Fibroblast of skin of scalp (primary cell): ENCODE measurements around the gene TPI1.
A peak's percentile ranks its signal among the peaks of the same experiment; 100 is the strongest.

Experiments
- DNase-seq: peaks from one replicate; pipeline ENCODE4 v3.0.0-alpha.2; 2013

The TPI1 gene

GRCh38 chr12:6828781-6829535 is 38.4 kb upstream of the TPI1 start:
- peak; percentile 61 for DNase-seq

DNA sequence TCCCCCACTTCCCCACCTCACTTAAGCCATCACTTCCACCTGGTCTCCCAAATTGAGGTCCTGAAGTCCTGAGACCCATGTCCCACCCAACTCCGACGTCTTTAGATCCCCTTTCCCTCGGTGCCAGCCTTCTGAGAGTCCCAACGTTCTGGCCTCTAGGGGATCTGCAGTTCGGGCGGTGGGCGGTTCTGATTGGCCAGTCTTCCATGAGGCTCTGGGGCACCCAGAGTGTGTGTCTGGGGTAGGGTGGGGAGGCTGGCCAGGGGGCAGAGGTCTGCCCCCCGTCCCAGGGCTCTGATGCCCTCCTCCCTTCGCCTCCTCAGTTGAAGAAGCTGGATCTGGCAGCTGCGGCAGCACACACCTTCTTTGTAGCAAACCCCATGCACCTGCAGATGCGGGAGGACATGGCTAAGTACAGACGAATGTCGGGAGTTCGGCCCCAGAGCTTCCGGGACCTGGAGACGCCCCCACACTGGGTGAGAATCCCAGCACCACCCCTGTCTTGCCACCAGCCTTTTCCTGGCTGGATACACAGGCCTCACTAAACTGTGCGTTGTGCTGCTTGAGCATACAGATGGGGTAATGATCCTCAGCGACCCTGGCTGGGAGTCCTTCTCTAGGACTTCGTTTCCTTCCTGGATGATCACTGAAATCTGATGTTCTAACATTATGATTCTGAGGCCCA is 37.7 kb upstream of the TPI1 start:
- DNase-seq = peak; percentile 48

DNA sequence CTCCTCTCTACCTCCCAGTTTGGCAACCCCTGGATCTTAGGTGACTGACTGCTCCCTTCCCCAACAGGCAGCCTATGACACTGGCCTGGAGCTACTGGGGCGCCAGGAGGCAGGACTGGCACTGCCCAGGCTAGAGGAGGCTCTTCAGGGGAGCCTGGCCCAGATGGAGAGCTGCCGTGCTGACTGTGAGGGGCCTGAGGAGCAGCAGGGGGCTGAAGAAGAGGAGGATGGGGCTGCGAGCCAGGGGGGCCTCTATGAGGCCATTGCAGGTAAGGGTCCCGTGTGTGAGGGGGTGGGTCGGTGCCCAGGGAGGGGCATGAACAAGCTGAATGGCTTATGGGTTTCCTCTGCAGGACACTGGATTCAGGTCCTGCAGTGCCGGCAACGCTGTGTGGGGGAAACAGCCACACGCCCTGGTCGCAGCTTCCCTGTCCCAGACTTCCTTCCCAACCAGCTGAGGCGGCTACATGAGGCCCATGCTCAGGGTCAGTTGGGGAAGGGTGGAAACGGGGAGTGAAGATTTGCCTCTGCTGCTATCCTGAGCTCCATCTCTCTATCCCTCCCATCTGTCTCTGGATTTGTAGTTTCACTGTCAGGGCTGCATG is 36.9 kb upstream of the TPI1 start:
- DNase-seq = no peak

DNA sequence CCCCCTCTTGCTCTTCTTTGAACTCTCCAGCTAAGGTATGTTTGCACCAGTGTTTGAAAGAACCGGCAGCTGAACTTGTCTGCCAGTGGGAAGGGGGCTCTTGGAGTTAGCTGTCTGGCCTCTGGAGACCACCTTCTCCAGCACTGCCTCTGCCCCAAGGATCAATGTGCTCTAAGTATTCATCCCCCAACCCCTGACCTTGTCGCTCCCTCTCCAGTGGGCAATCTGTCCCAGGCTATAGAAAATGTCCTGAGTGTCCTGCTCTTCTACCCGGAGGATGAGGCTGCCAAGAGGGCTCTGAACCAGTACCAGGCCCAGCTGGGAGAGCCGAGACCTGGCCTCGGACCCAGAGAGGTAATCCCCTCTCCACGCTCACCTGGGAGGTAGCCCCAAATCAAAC is 36.3 kb upstream of the TPI1 start:
- DNase-seq = no peak

- no peak for DNase-seq
Observed at GRCh38 chr12:6831450-6831995, 35.8 kb upstream of the TPI1 start.

DNA sequence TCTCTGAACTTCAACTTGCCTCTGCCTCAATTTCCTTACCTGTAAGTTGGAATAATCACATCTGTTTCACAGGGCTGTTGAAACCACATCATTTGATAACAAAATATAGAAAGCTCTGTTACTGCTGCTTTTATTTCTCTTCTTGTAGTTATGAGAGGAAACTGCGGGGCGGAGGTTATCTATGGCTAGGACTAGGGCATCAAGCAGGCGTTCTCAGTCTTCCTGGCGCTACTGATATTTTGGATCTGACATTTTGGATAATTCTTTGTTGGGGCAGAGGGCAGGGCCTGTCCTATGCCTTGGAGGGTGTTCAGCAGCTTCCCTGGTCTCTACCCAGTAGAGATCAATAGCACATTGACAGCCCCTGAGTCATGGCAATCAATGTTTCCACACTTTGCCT is 35.2 kb upstream of the TPI1 start:
- no peak for DNase-seq

DNA sequence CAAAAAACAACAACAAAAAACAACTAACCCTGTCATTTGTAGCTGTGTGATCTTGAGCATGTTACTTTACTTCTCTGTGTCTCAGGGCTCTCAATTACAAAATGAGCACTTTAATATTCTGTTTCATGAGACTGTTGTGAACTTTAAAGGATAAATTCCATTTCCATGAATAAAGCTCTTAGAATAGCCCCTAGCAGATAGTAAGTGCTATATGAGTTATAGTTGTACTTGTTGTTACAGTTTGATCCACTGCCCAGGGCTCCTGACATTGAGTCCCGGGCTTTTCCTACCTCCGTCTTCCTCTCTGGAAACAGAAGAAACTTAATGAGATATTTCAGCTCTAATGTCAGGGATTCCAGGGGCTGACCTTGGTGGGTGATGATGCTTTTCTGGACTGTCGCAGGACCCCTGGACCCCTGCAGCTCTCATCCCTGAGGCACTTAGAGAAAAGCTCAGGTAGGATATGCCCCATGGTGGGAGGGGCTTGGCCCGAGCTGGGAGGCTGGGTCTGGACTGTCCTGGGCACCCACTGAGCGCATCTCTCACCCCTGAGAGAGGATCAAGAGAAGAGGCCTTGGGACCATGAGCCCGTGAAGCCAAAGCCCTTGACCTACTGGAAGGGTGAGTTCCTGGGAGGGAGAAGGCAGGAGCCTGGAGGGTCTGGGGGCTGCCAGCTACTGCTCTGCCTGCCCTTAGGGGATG is 34.0 kb upstream of the TPI1 start:
- DNase-seq = no peak

- DNase-seq = no peak
Observed at GRCh38 chr12:6834254-6834653, 33.1 kb upstream of the TPI1 start.

GRCh38 chr12:6834873-6835272 is 32.5 kb upstream of the TPI1 start:
- no peak for DNase-seq

DNA sequence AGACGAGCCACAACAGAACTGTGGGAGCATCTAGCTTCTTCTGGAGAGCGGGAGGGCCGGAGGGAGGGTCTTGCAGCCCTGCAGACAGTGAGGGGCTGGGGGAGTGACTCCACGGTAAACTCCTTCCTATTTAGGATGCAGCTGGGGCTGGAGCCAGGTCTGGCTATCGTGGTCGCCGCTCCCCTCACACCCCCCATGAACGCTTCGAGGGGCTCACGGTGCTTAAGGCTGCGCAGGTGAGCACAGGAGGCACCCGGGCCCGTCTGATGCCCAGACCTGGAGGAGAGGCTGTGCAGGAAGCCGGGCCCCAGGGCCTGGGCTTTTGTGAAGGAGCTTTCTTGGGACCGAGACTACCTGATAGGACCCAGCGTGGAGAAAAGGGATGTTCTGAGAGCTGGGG is 30.5 kb upstream of the TPI1 start:
- no peak for DNase-seq

- no peak for DNase-seq
Observed at GRCh38 chr12:6837370-6838060, 29.8 kb upstream of the TPI1 start.

DNA sequence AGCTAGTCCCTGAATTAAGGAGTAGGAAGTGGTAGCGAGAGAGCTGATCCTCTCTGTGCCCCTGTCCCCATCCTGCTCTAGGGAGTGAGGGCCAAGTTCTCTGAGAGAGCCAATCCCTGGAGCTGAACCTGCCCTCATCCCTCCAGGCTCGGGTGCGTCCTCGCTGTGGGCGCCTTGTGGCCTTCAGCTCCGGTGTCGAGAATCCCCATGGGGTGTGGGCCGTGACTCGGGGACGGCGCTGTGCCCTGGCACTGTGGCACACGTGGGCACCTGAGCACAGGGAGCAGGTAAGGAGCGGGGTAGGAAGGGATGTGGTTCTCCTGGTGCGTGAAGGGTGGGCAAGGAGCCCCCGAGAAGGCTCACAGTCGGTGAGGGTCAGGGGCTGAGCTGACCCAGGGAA is 28.5 kb upstream of the TPI1 start:
- no peak for DNase-seq

- no peak for DNase-seq
Observed at GRCh38 chr12:6839482-6840201, 27.7 kb upstream of the TPI1 start.

- DNase-seq = no peak
Observed at GRCh38 chr12:6840330-6840729, 27.0 kb upstream of the TPI1 start.

- no peak for DNase-seq
Observed at GRCh38 chr12:6840761-6841515, 26.4 kb upstream of the TPI1 start, which contains the start of gene GNB3. Gene GNB3, plus strand, starts transcription at chr12:6840925. Its CDS starts 363 bp downstream, at chr12:6841288.

DNA sequence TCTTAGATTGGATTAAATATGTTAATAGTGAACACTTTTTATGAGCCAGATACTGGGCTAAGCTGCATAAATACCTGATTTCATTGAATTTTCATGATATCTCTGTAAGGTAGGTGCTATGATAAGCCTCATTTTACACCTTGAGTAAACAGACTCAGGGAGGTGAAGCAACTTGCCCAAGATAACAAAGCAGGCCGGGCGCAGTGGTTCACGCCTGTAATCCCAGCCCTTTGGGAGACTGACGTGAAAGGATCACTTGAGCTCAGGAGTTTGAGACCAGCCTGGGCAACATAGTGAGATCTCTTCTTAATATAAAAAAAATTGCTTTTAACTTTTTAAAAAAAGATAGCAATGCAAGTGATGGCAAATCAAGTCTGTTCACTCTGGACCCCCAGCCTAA is 25.3 kb upstream of the TPI1 start:
- DNase-seq = no peak

- no peak for DNase-seq
Observed at GRCh38 chr12:6843118-6843902, 24.0 kb upstream of the TPI1 start.

- DNase-seq = no peak
Observed at GRCh38 chr12:6845395-6845794, 21.9 kb upstream of the TPI1 start.

GRCh38 chr12:6846316-6846869 is 20.9 kb upstream of the TPI1 start:
- DNase-seq = no peak

DNA sequence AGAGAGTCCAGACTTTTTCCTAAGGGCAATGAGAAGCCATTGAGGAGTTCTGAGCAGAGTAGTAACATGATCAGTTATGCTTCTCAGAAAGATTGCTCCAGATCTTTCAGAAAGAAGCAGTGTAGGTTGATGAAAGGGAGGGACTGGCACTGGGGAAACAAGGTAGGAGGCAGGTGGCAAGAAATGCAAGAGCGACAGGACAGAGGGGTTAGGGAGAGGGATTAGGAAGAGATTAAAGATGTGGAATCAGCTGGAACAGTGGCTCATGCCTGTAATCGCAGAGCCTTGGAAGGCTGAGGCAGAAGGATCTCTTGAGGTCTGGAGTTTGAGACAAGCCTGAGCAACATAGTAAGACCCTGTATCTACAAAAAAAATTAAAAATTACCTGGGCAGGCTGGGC is 19.7 kb upstream of the TPI1 start:
- no peak for DNase-seq
